ENCODE data around the gene MICOS13. TPM values are rescaled to one million over a fixed set of nuclear protein-coding genes. Genes with fewer than 3 reads are reported as not detected.

Gene MICOS13
- total and polyA plus RNA-seq, 10 of the 15 experiments (the other 5 are each of a cell fraction or from before 2014, with no cell fraction given), result 9.4 to 211 (median 51.3) TPM

DNA sequence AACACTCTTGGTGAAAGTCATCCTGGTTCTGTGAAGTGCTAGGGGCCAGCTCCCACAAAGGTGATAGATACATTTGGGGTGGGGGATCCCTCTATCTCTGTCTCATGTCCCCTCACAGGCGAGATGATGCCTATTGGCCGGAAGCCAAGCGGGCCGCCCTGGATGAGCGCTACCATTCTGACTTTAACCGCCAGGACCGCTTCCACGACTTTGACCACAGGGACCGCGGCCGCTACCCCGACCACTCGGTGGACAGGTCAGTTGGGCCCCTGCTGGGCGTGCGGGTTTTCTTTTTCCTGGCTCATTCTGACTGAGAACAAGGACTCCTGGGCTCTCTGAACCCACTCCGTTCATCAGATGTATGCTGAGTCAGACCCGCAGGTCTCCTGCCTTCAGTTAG, 16.4 kb downstream of the MICOS13 start:
- FAIRE-seq, result no peak

More for the DNA sequence above, 16.4 kb downstream of the MICOS13 start:
- Histone ChIP-seq H3K9ac (ENCODE audit: control insufficient read depth, insufficient read depth, low read length) (no peak overlapping the region), H3K79me2 (ENCODE audit: control insufficient read depth, insufficient read depth, low read length) (no peaks in the 10 kb centered on the region), H3K36me3 (ENCODE audit: control insufficient read depth in 2 of 2, insufficient read depth in 2 of 2, low read length in 1 of 2) (peaks cover 36 to 47% of the 10 kb centered on the region in 2 experiments), H3K27ac (ENCODE audit: control insufficient read depth, insufficient read depth) (no peak overlapping the region), H3K27me3 (replicated peaks in 1 of 2; ENCODE audit: control insufficient read depth in 2 of 2, insufficient read depth in 2 of 2, low read length in 1 of 2) (no peaks in the 10 kb centered on the region), H4K20me1 (ENCODE audit: control insufficient read depth, insufficient read depth) (no peaks in the 10 kb centered on the region; the same call in 1 of the 2 replicates), H3K4me3 (no peak overlapping the region), H2AFZ (ENCODE audit: control insufficient read depth, low read depth, low read length) (no peak overlapping the region), H3K4me2 (ENCODE audit: control insufficient read depth, insufficient read depth) (no peak overlapping the region), H3K9me3 (replicated peaks; ENCODE audit: control insufficient read depth, insufficient read depth, low read length) (no peaks in the 10 kb centered on the region), H3K4me1 (ENCODE audit: control insufficient read depth, insufficient read depth, low read length) (peaks cover 3% of the 10 kb centered on the region; the same call in 1 of the 2 replicates)
- POLR2A ChIA-PET, result no interaction called here
- CTCF ChIA-PET, result no interaction called here
- in situ Hi-C loops (cut with MboI), result no loop called here
- no peak for DNase-seq (ENCODE audit: low read depth, low spot score)
- SMC1A ChIA-PET (ENCODE audit: uncharacterized antibody, unreplicated experiment), result no interaction called here
- WGBS (ENCODE audit: insufficient coverage, insufficient replicate concordance, low lambda C conversion rate, missing lambda C conversion rate), result 98% methylated on average over 17 of the region's 17 CpGs
- intact Hi-C loops (cut with micrococcal nuclease; ENCODE audit: unreplicated experiment), result no loop called here
- no TSS peak for BruUV-seq (replicated peaks)
- RAD21 ChIA-PET (ENCODE audit: unreplicated experiment), result no interaction called here
- TF ChIP-seq E4F1 (IDR thresholded peaks at IDR 0.05; ENCODE audit: borderline replicate concordance, partially characterized antibody) (no peak), ZBTB11 (CRISPR knock-in tag; IDR thresholded peaks at IDR 0.05) (no peak), CBX3 (IDR thresholded peaks at IDR 0.05; ENCODE audit: borderline replicate concordance, low read depth) (no peak), FOXK2 (IDR thresholded peaks at IDR 0.05) (no peak), CEBPZ (IDR thresholded peaks at IDR 0.05; ENCODE audit: low read depth, low read length) (no peak), TAF1 (IDR thresholded peaks at IDR 0.05; ENCODE audit: borderline replicate concordance, low read depth, low read length) (no peak)
- no peak for ATAC-seq

Measured in GM12878 (cell line).